Measurements from ENCODE around the gene THBS3. TPM values are rescaled to one million over a fixed set of nuclear protein-coding genes. Genes with fewer than 3 reads are reported as not detected.
"Not testable (repeated sequence)": the region's sequence is repeated elsewhere in the genome, so short reads cannot be mapped to it uniquely, and the experiment has no call there.

THBS3 gene
- total RNA-seq, 1 experiment from 2014 or later: 33.0 TPM

GRCh38 chr1:155232001-155232978, 24.6 kb upstream of the THBS3 start:
- BruUV-seq (replicated peaks); H3K27ac Mint-ChIP-seq (ENCODE audit: low read depth, unreplicated experiment); DNase-seq (ENCODE audit: unreplicated experiment); H3K27me3 Mint-ChIP-seq (ENCODE audit: insufficient read depth, unreplicated experiment); POLR2A ChIA-PET; intact Hi-C loops (cut with micrococcal nuclease); H3K9me3 Mint-ChIP-seq (ENCODE audit: unreplicated experiment); H3K4me3 Mint-ChIP-seq (ENCODE audit: unreplicated experiment): not testable (repeated sequence)
- CTCF ChIA-PET: interaction anchor here (0.7 to 2.4 kb wide), 2 partner anchors 9 to 18 kb away, joined by 3 to 15 read pairs; no protein-coding TSS in a partner anchor
- Mint-ChIP-seq H3K4me1 (ENCODE audit: insufficient read depth, unreplicated experiment) (peaks cover 11% of the 10 kb centered on the region), H3K36me3 (ENCODE audit: insufficient read depth, unreplicated experiment) (peaks cover 17% of the 10 kb centered on the region)

GRCh38 chr1:155231302-155231701, 23.6 kb upstream of the THBS3 start:
- ChIA-PET CTCF (interaction anchor here (1.2 to 2.4 kb wide), 2 partner anchors 14 to 19 kb away, joined by 3 to 15 read pairs; no protein-coding TSS in a partner anchor), POLR2A (interaction anchor here (0.7 kb wide), 1 partner anchor 92 kb away, joined by 3 read pairs; no protein-coding TSS in a partner anchor)
- H3K36me3 Mint-ChIP-seq (ENCODE audit: insufficient read depth, unreplicated experiment); DNase-seq (ENCODE audit: unreplicated experiment); intact Hi-C loops (cut with micrococcal nuclease); H3K4me3 Mint-ChIP-seq (ENCODE audit: unreplicated experiment); H3K27me3 Mint-ChIP-seq (ENCODE audit: insufficient read depth, unreplicated experiment); H3K9me3 Mint-ChIP-seq (ENCODE audit: unreplicated experiment); BruUV-seq (replicated peaks); H3K27ac Mint-ChIP-seq (ENCODE audit: low read depth, unreplicated experiment): not testable (repeated sequence)
- H3K4me1 Mint-ChIP-seq (ENCODE audit: insufficient read depth, unreplicated experiment): peaks cover 18% of the 10 kb centered on the region

GRCh38 chr1:155228096-155228427, 20.4 kb upstream of the THBS3 start:
- no peak for DNase-seq (ENCODE audit: unreplicated experiment)
- Mint-ChIP-seq H3K27me3 (ENCODE audit: insufficient read depth, unreplicated experiment) (no peaks in the 10 kb centered on the region), H3K27ac (ENCODE audit: low read depth, unreplicated experiment) (peak overlapping the region; percentile 89), H3K36me3 (ENCODE audit: insufficient read depth, unreplicated experiment) (no peaks in the 10 kb centered on the region), H3K4me3 (ENCODE audit: unreplicated experiment) (peak overlapping the region; percentile 85), H3K9me3 (ENCODE audit: unreplicated experiment) (no peaks in the 10 kb centered on the region), H3K4me1 (ENCODE audit: insufficient read depth, unreplicated experiment) (peaks cover 34% of the 10 kb centered on the region)
- TF ChIP-seq CTCF (IDR thresholded peaks at IDR 0.05; ENCODE audit: unreplicated experiment): no peak
- BruUV-seq (replicated peaks): no TSS peak
- CTCF ChIA-PET: interaction anchor here (1.0 to 6.1 kb wide), 6 partner anchors 19 to 420 kb away, joined by 3 to 78 read pairs (median 16); partner anchors contain the start of genes MTX1 and THBS3
- POLR2A ChIA-PET: interaction anchor here (0.7 to 5.9 kb wide), 12 partner anchors 10 to 423 kb away, joined by 3 to 66 read pairs (median 7); partner anchors contain the start of genes ASH1L, CLK2, KRTCAP2 and MTX1
- intact Hi-C loops (cut with micrococcal nuclease): loop anchor here (5.0 kb wide), 1 partner anchor 36 kb away; no protein-coding TSS in a partner anchor

GRCh38 chr1:155227261-155228095, 19.8 kb upstream of the THBS3 start:
- DNase-seq (ENCODE audit: unreplicated experiment): peak; percentile 100
- no peaks in the 10 kb centered on the region for H3K36me3 Mint-ChIP-seq (ENCODE audit: insufficient read depth, unreplicated experiment)
- POLR2A ChIA-PET: interaction anchor here (0.6 to 5.9 kb wide), 22 partner anchors 9 to 753 kb away, joined by 3 to 66 read pairs (median 5); partner anchors contain the start of genes ASH1L, CLK2, KRTCAP2 and MTX1
- no peaks in the 10 kb centered on the region for H3K9me3 Mint-ChIP-seq (ENCODE audit: unreplicated experiment)
- TF ChIP-seq CTCF (IDR thresholded peaks at IDR 0.05; ENCODE audit: unreplicated experiment): no peak
- BruUV-seq (replicated peaks): TSS peak; percentile 74
- H3K4me3 Mint-ChIP-seq (ENCODE audit: unreplicated experiment): peak overlapping the region; percentile 85
- H3K27me3 Mint-ChIP-seq (ENCODE audit: insufficient read depth, unreplicated experiment): no peaks in the 10 kb centered on the region
- peak overlapping the region; percentile 89 for H3K27ac Mint-ChIP-seq (ENCODE audit: low read depth, unreplicated experiment)
- H3K4me1 Mint-ChIP-seq (ENCODE audit: insufficient read depth, unreplicated experiment): peaks cover 34% of the 10 kb centered on the region
- intact Hi-C loops (cut with micrococcal nuclease): loop anchor here (1.0 to 5.0 kb wide), 2 partner anchors 35 to 54 kb away; partner anchors contain the start of genes KRTCAP2 and TRIM46
- CTCF ChIA-PET: interaction anchor here (0.7 to 6.1 kb wide), 21 partner anchors 9 to 640 kb away, joined by 3 to 78 read pairs (median 6); partner anchors contain the start of genes ENTREP3, KRTCAP2, MTX1 and THBS3

Data from MCF 10A (cell line).